ENCODE data around the gene NEO1.

NEO1 gene

GRCh38 chr15:73143763-73144155 lies 91.5 kb downstream of the NEO1 start:
- no peak for DNase-seq (ENCODE audit: extremely low read depth, low read depth)
- no peak overlapping the region for H3K4me3 ChIP-seq (replicated peaks; ENCODE audit: low read depth, low read length)
- no peak for TF ChIP-seq CTCF (IDR thresholded peaks at IDR 0.05; ENCODE audit: low read depth, low read length, missing control alignments)

- DNase-seq (ENCODE audit: extremely low read depth, low read depth): no peak
- TF ChIP-seq CTCF (IDR thresholded peaks at IDR 0.05; ENCODE audit: low read depth, low read length, missing control alignments): no peak
- no peak overlapping the region for H3K4me3 ChIP-seq (replicated peaks; ENCODE audit: low read depth, low read length)
Observed at GRCh38 chr15:73146419-73146818, 94.2 kb downstream of the NEO1 start.

GRCh38 chr15:73150831-73151230 lies 98.6 kb downstream of the NEO1 start:
- no peak for DNase-seq (ENCODE audit: extremely low read depth, low read depth)
- no peak for TF ChIP-seq CTCF (IDR thresholded peaks at IDR 0.05; ENCODE audit: low read depth, low read length, missing control alignments)
- H3K4me3 ChIP-seq (replicated peaks; ENCODE audit: low read depth, low read length): no peak overlapping the region

GRCh38 chr15:73153024-73153423 lies 100.8 kb downstream of the NEO1 start:
- DNase-seq (ENCODE audit: extremely low read depth, low read depth): no peak
- TF ChIP-seq CTCF (IDR thresholded peaks at IDR 0.05; ENCODE audit: low read depth, low read length, missing control alignments): no peak
- H3K4me3 ChIP-seq (replicated peaks; ENCODE audit: low read depth, low read length): no peak overlapping the region

GRCh38 chr15:73153447-73153846 lies 101.2 kb downstream of the NEO1 start:
- H3K4me3 ChIP-seq (replicated peaks; ENCODE audit: low read depth, low read length): no peak overlapping the region
- TF ChIP-seq CTCF (IDR thresholded peaks at IDR 0.05; ENCODE audit: low read depth, low read length, missing control alignments): no peak
- DNase-seq (ENCODE audit: extremely low read depth, low read depth): no peak

- no peak overlapping the region for H3K4me3 ChIP-seq (replicated peaks; ENCODE audit: low read depth, low read length)
- TF ChIP-seq CTCF (IDR thresholded peaks at IDR 0.05; ENCODE audit: low read depth, low read length, missing control alignments): no peak
- no peak for DNase-seq (ENCODE audit: extremely low read depth, low read depth)
Observed at GRCh38 chr15:73156431-73157191, 104.3 kb downstream of the NEO1 start.

- DNase-seq (ENCODE audit: extremely low read depth, low read depth): no peak
- TF ChIP-seq CTCF (IDR thresholded peaks at IDR 0.05; ENCODE audit: low read depth, low read length, missing control alignments): no peak
- H3K4me3 ChIP-seq (replicated peaks; ENCODE audit: low read depth, low read length): no peak overlapping the region
Observed at GRCh38 chr15:73161546-73161945, 109.3 kb downstream of the NEO1 start.

Measured in HFF-Myc (cell line).